A549 treated with CORT108297 at 1 μM for 4 hours (cell line): ENCODE measurements around the gene SLC22A15. TPM values are rescaled to one million over a fixed set of nuclear protein-coding genes. Genes with fewer than 3 reads are reported as not detected.

Experiments used
- total RNA-seq: library from RNA; stranded (reverse); fragments of 200-300 nt; extraction: Qiagen RNA extraction; gene quantifications from 5 replicates; pipeline ENCODE4 v1.2.3, GENCODE V29; 2022

SLC22A15 gene
- total RNA-seq: 0.50 to 0.93 TPM (median 0.66 TPM) in 5 replicates

DNA sequence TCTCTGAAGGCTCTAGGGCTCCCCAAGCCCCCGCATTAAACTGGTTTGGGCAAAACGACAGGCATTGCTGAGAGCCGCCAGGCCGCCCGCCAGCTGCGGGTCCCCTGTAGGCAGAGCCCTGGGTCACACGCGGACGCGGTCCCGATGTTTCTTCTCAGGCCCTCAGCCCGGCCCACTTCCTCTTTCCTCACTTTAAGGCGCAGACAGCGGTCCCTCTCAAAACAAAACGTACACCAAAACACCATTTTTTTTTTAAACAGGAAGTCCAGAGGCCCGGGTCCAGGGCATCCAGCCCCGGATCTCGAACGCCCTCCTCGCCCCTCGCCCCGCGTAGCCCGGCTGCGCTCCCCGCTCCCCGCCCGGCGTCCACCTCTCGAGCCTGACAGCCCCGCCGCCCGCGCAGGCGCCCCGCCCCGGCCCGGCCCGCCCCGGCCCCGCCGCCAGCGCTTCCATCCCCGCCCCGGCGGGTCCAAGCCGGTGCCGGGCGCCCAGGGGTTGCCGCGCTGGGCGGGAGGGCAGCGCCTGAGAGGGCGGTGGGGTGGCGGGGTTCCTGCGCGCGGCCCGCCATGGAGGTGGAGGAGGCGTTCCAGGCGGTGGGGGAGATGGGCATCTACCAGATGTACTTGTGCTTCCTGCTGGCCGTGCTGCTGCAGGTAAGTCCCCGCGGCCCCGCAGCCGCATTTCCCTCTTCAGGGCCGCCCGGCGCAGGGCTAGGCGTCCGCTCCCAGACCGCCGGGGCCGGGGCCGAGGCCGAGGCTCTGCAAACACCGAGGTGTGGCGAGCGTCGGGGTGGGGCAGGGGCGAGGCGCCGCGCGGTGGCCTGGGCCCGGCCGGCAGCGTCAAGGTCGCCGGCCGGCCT is at the start of gene SLC22A15:
Gene SLC22A15 (plus strand): TSS at position 452 of the 859 bp plus-strand sequence. CDS start 115 bp downstream, at position 567.

DNA sequence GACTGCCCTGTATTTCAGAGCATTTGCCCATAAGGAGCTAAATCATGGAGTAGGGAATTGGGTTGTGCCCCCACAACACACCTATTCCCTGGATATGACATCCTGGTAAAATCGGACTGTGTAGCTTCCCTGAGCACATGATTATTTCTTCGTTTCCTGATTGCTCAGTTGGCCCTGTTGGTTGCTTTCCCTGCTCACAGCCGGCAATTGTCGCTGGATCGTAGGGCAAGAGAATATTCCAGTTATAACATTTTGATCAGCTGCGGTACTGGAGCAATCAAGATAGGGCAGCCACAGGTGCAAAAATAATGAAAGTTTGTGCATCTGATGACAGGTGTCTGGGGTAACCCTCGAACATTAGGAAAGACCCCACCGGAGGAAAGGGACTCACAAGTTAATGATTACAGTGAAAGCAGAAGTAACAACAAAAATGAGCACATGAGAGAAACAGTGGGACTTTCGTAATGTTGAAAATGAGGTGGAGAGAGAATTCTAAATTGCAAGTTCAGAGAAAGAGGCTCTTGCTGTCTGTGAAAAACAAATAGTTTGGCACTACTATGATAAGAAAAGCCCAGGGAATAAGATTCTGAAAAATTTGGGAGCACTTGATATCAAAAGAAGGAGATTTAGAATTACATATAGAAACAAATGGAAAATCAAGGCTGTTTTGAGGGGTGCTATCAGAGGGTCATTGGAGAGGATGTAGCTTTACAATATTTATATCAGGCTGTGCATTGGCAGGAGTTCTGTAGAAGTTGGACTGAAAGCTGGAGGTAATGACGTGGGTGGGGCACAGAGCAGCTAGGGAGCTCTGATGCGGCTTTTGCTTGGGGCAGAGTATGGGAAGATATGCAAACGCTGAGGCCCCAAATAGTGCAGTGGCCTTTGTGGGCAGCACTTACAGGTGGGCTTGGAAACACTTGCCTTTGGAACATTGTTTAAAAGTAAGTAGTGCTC is 134.5 kb downstream of the SLC22A15 start, which contains the start of gene MAB21L3:
Gene MAB21L3 (plus strand): TSS at position 833 of the 957 bp plus-strand sequence. CDS start 1,217 bp downstream, outside the sequence.

Other genes with a start within 250 kb of the SLC22A15 start
- not detected in 5 replicates for gene CASQ2, start 207.8 kb upstream of the SLC22A15 start, total RNA-seq
- gene NHLH2, start 135.4 kb upstream of the SLC22A15 start, total RNA-seq: not detected in 5 replicates
- gene MAB21L3, start 134.9 kb downstream of the SLC22A15 start, total RNA-seq: not detected in 5 replicates